GM20000 (cell line): ENCODE measurements around the gene SH3BP4.

ENCODE experiments used
- DNase-seq: peaks from one replicate; pipeline ENCODE4 v3.0.0; 2012; ENCODE audit warnings: low spot score
- TF ChIP-seq, protein P1 (sequence below): IDR thresholded peaks from 2 replicates; pipeline ENCODE4 v1.5.1; 2012; ENCODE audit warnings: mild to moderate bottlenecking, control low read depth; ENCODE audit errors: extremely low read depth, missing control alignments

SH3BP4 gene

DNA sequence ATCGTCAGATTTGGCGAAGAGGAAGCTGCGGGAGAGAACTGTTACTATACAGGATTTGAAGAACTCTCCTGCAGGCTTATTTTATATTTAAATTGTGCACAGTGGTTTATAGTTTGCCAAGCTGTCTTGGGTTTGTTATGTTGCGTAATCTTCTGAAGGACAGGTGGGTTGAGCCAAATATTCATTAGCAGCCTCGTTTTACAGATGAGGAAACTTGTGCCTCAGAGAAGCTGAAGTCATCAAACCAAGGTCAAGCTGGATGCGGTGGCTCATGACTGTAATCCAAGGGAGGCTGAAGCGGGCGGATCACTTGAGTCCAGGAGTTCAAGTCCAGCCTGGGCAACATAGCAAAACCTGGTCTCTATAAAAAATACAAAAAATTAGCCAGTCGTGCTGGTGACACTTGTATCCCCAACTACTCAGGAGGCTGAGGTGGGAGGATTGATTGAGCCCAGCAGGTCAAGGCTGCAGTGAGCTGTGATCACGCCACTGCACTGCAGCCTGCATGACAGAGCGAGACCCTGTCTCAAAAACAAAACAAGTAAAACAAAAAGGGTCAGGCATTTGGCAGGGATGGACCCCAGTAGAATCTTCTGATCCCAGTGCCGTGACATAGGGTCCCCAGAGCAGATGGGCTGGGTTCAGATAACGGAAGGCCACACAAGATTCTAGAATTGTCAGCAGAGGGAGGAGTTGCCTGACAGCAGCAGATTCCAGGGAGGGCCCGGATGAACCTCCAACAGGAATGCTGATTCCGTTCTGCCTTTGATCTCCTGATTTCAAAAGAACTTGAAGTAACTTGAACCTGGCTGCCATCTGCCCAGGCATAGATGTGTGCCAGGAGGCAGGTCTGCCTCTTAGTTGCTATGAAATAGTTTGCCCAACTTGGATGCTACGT is 50.6 kb downstream of the SH3BP4 start:
- TF ChIP-seq, protein P1, sequence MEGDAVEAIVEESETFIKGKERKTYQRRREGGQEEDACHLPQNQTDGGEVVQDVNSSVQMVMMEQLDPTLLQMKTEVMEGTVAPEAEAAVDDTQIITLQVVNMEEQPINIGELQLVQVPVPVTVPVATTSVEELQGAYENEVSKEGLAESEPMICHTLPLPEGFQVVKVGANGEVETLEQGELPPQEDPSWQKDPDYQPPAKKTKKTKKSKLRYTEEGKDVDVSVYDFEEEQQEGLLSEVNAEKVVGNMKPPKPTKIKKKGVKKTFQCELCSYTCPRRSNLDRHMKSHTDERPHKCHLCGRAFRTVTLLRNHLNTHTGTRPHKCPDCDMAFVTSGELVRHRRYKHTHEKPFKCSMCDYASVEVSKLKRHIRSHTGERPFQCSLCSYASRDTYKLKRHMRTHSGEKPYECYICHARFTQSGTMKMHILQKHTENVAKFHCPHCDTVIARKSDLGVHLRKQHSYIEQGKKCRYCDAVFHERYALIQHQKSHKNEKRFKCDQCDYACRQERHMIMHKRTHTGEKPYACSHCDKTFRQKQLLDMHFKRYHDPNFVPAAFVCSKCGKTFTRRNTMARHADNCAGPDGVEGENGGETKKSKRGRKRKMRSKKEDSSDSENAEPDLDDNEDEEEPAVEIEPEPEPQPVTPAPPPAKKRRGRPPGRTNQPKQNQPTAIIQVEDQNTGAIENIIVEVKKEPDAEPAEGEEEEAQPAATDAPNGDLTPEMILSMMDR, result no peak
- DNase-seq, result no peak

DNA sequence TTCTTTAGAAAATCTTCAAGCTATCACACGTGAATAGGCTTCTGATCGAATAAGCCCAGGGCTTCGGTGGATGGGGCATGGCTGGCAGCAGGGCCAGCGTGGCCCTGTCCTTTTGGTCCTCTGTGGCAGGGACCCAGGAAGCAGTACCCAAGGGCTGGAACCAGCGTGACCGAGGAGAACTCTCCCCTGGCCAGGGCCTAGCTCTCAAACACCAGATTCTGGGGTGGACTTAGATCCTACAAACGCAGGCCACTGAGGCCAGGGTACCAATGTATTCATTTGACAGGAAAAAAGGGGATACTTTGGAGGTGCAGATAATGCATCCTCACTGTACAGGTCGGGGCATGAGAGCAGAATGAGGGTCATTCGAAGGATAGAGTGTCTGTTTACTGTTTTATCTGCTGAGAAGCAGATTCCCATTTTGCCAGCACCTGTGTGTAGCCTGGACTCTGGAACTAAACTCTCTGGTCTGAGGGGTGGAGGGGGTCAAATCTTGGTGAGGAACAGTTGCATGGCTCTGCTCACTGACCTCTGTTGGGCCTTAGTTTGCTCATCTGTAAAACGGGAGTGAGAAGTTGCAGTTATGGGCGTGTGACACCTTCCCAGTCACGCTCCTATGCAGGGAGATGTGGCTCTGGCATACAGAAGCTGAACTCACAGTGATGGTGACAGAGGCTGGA is 51.4 kb downstream of the SH3BP4 start:
- no peak for DNase-seq
- TF ChIP-seq, protein P1, result no peak

DNA sequence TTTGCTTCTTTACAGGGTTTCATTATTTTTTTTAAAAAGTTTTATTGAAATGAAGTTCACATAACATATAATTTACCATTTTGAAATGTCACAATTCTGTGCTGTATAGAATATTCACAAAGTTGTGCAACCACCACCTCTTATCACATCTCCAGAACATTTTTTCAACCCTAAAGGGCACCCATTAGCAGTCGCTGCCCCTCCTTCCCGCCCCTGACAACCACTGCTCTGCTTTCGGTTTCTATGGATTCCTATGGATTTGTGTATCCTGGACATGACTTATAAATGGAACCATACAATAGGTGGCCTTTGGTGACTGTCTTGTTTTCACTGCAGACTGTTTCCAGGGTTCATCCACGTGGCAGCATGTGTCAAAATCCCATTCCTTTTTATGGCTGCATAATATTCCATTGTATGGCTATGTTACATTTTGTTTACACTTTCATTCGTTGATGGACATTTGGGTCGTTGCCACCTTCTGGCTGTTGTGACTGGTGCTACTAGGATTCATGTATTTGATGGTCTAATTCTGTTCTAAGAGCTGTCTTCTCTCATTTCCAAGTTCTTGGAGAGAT is 52.6 kb downstream of the SH3BP4 start:
- no peak for DNase-seq
- TF ChIP-seq, protein P1, result no peak

DNA sequence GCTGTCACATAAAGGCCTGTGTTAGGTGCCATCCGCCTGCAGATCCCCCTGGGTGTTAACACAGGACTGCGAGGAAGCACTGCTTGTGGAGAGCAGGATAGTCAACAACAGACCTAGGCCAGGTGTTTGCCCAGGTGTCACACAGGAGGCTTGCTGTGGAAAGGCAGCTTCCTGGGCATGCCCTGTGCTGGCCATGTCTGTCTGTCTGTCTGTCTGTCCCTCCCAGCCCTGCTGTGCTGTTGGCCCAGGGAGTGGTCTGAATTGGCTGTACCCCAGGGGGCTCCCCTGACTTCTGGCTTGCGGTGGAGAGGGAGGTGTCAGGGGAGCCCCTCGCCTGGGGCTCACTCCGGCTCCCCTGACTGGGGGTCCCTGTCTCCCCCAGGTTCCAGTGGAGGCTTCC is 53.2 kb downstream of the SH3BP4 start:
- TF ChIP-seq, protein P1, result no peak
- no peak for DNase-seq

DNA sequence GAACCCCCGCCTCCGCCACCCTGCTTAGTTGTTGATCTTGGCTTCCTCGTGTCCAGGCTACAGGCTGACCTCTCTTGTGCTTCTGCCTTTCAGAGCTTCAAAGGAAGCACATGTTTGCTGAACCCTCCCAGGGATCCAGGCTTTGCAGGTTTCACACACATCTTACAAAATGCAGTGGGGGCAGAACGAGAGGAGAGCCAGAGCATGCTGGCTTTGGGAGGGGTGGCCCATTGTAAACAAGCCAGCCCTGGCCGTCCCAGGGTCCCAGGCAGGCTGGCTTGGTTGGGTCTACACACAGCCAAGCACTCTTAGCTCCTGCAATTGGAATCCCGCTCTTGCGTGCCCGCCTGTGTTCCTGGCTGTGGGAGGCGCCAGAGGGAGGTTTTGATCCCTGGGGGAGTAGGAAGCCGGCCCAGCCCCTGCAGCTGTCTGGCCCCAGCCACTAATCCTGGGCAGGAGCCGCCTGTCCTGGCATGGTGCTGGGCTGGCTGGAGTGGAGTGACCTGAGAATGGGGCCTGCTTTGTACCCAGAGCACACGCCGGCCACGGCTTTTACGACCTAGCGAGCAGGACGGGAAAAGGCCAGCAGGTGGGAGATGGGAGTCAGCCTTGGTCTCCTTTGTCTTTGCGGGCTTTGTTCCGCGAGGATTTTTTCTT is 53.9 kb downstream of the SH3BP4 start:
- no peak for DNase-seq
- TF ChIP-seq, protein P1, result no peak

DNA sequence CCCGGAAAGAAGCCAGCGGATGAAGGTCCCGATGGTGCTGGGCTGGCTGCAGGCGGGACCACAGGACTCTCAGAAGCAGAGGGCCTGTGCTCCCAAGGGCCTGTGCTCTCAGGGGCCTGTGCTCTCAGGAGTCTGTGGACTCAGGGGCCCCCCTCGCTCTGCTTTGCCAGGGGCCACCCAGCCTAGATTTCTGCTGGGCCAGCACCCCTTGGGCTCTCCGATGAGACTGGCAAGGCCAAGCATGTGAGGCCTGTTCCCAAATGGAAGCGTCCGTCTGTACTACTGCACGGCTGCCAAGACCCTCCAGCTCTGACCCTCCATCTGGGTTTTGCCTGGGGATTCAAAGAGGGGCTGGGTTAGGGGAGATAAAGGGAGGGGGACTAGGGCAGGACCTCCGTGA is 54.6 kb downstream of the SH3BP4 start:
- no peak for DNase-seq
- TF ChIP-seq, protein P1, result no peak
